Small intestine (tissue), 7 donors: Measurements from ENCODE around the gene ARMC8. TPM values are rescaled to one million over a fixed set of nuclear protein-coding genes. Genes with fewer than 3 reads are reported as not detected.

Experiments used
- DNase-seq, 2 donors: peaks; one replicate each; pipeline versions ENCODE4 v3.0.0 to v3.0.0-alpha.2; 2013
- FAIRE-seq: peaks from 2 replicates; lab custom pipeline; 2012; peaks lifted over from hg19 to GRCh38; lab: Jason Lieb, UNC
- H3K27ac ChIP-seq, 3 donors: one replicate each; pipeline ENCODE4 v1.5.1; 2013; ENCODE audit warnings: low read length in 2 of 3, mild to moderate bottlenecking in 2 of 3, control low read depth in 1 of 3, inconsistent platforms in 1 of 3, low read depth in 1 of 3, moderate library complexity in 1 of 3
- H3K27me3 ChIP-seq, 3 donors: one replicate each; pipeline ENCODE4 v1.6.1; 2013; ENCODE audit warnings: low read length in 3 of 3, inconsistent platforms in 1 of 3; ENCODE audit not compliant: control insufficient read depth in 3 of 3, insufficient read depth in 3 of 3
- H3K36me3 ChIP-seq, 3 donors: one replicate each; pipeline ENCODE4 v1.6.1; 2013; ENCODE audit warnings: low read length in 3 of 3, inconsistent platforms in 1 of 3, low read depth in 1 of 3, mild to moderate bottlenecking in 1 of 3, moderate library complexity in 1 of 3; ENCODE audit not compliant: control insufficient read depth in 3 of 3, insufficient read depth in 2 of 3
- H3K4me1 ChIP-seq, 3 donors: one replicate each; pipeline ENCODE4 v1.6.1; 2013; ENCODE audit warnings: low read length in 2 of 3, inconsistent platforms in 1 of 3, low read depth in 1 of 3, mild to moderate bottlenecking in 1 of 3, moderate library complexity in 1 of 3; ENCODE audit not compliant: control insufficient read depth in 3 of 3, insufficient read depth in 2 of 3
- H3K4me3 ChIP-seq, 3 donors: one replicate each; pipeline ENCODE4 v1.5.1; 2013; ENCODE audit warnings: low read length in 3 of 3, control low read depth in 1 of 3, inconsistent platforms in 1 of 3, low read depth in 1 of 3, mild to moderate bottlenecking in 1 of 3, moderate library complexity in 1 of 3
- H3K9me3 ChIP-seq, 2 donors: one replicate each; pipeline ENCODE4 v1.6.1; 2013; ENCODE audit warnings: low read depth in 1 of 2, low read length in 1 of 2; ENCODE audit not compliant: control insufficient read depth in 2 of 2, insufficient read depth in 1 of 2
- WGBS, 3 donors: extraction: QIAGEN DNeasy Blood & Tissue Kit; methylation state at CpG; one replicate each; pipeline ENCODE4 v1.1.7; 2013; 5-methylcytosine and 5-hydroxymethylcytosine counted together
- polyA plus RNA-seq, 4 donors: library from polyadenylated mRNA; stranded (reverse) in 3 of 4; unstranded in 1 of 4; fragments of 200-250 nt in 3 of 4; fragments of 120-200 nt in 1 of 4; gene quantifications; one replicate each; pipeline versions ENCODE4 v1.2.1 to v1.2.3, GENCODE V29; 2013
- donor health status: healthy with polysubstance abuse.
- donor health status: control.
- donor health status: control.
- donor health status: Bipolar disorder and iron deficiency.
- donor health status: healthy.

Gene ARMC8
- polyA plus RNA-seq, 4 donors: 9.5 to 29.0 (median 11.8) TPM

GRCh38 chr3:138338244-138338643 is 151.1 kb downstream of the ARMC8 start:
- FAIRE-seq: no peak
- H3K4me1 ChIP-seq: no peaks in the 10 kb centered on the region
- 46 to 67% (median 57%) methylated on average over 5 of the region's 5 CpGs for WGBS, 3 donors
- no peaks in the 10 kb centered on the region for H3K36me3 ChIP-seq
- no peak overlapping the region for H3K4me3 ChIP-seq
- no peaks in the 10 kb centered on the region for H3K27me3 ChIP-seq
- no peak overlapping the region for H3K27ac ChIP-seq
- no peak for DNase-seq
- no peaks in the 10 kb centered on the region for H3K9me3 ChIP-seq

DNA sequence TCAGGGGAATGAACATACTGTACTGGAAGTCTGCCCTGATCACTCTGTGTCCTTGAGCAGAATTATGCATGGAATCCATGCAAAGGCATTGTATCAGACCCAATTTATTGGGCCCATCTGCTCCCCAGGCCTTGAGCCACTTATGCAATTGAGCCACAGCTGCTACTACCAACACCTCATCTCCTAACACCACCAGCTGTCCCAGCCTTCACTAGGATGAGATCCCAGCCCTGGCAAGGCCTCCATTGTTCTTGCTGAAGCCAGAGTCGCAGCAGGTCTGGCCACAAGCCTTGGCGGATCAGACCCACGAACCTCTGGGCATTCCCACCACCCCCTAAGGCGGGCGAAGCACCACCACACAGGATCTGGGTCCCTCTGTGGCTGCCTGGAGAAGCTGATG is 151.7 kb downstream of the ARMC8 start:
- DNase-seq (no peak), FAIRE-seq (no peak)
- Histone ChIP-seq H3K27ac (no peak overlapping the region), H3K36me3 (no peaks in the 10 kb centered on the region), H3K4me3 (no peak overlapping the region), H3K4me1 (no peaks in the 10 kb centered on the region), H3K27me3 (no peaks in the 10 kb centered on the region), H3K9me3 (no peaks in the 10 kb centered on the region)
- 87 to 95% (median 87%) methylated on average over 5 of the region's 5 CpGs for WGBS, 3 donors

DNA sequence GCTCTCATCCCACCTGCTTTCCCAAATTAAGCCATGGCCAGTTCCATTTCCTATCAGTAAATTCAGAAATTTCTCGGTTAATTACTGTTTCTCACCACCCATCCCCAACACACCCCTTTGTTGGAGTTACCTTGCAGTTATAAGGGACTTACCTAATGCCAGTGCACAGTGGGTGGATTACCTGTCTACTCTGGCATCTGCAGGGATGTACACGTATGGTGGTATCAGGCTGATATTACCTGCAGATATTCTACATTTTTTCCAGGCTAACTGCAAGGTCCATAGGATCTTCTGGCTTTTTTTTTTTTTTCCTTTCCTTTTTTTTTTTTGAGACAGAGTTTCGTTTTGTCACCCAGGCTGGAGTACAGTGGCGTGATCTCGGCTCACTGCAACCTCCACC is 153.4 kb downstream of the ARMC8 start:
- H3K9me3 ChIP-seq: no peaks in the 10 kb centered on the region
- H3K27me3 ChIP-seq: no peaks in the 10 kb centered on the region
- H3K4me1 ChIP-seq: no peaks in the 10 kb centered on the region
- no peak overlapping the region for H3K4me3 ChIP-seq
- FAIRE-seq: no peak
- H3K36me3 ChIP-seq: no peaks in the 10 kb centered on the region
- no peak for DNase-seq
- no peak overlapping the region for H3K27ac ChIP-seq
- WGBS, 3 donors: 67 to 91% (median 83%) methylated on average over 5 of the region's 5 CpGs

GRCh38 chr3:138344754-138345153 is 157.7 kb downstream of the ARMC8 start:
- Histone ChIP-seq H3K4me3 (no peak overlapping the region), H3K36me3 (no peaks in the 10 kb centered on the region), H3K27me3 (peaks cover 0 to 10% (median 0%) of the 10 kb centered on the region in 3 donors), H3K27ac (no peak overlapping the region), H3K9me3 (no peaks in the 10 kb centered on the region), H3K4me1 (no peaks in the 10 kb centered on the region)
- WGBS, 3 donors: 31 to 73% (median 60%) methylated on average over 1 of the region's 1 CpG
- DNase-seq (no peak), FAIRE-seq (no peak)

Other genes starting within 250 kb of the ARMC8 start
- 1 to 10 TPM in 1 of 4 donors, under 1 TPM in 3; 0.19 to 2.7 (median 0.36) TPM for gene CLDN18, start 177.1 kb upstream of the ARMC8 start, polyA plus RNA-seq
- 1 to 10 TPM in 2 of 4 donors, under 1 TPM in 2; 0.27 to 1.6 (median 0.75) TPM for gene DZIP1L, start 71.7 kb upstream of the ARMC8 start, polyA plus RNA-seq
- gene A4GNT, start 54.9 kb upstream of the ARMC8 start, polyA plus RNA-seq: under 1 TPM in 1 of 4 donors, not detected in 3; 0.03 TPM
- 10 to 100 TPM in 1 of 4 donors, 1 to 10 TPM in 3; 4.9 to 12.8 (median 7.4) TPM for gene DBR1, start 12.4 kb upstream of the ARMC8 start, polyA plus RNA-seq
- gene NME9, start 142.6 kb downstream of the ARMC8 start, polyA plus RNA-seq: under 1 TPM in 2 of 4 donors, not detected in 2; 0.13 to 0.84 TPM
- gene MRAS, start 161.3 kb downstream of the ARMC8 start, polyA plus RNA-seq: 10 to 100 TPM in 1 of 4 donors, 1 to 10 TPM in 2, under 1 TPM in 1; 0.45 to 10.1 (median 3.6) TPM
- 1 to 10 TPM in 1 of 4 donors, under 1 TPM in 2, not detected in 1; 0.22 to 1.4 (median 0.31) TPM for gene ESYT3, start 247.3 kb downstream of the ARMC8 start, polyA plus RNA-seq